Astrocyte of the spinal cord (primary cell): ENCODE data around the gene RPS6KC1.
"Not testable (repeated sequence)": the region's sequence is repeated elsewhere in the genome, so short reads cannot be mapped to it uniquely, and the experiment has no call there.

Experiments
- DNase-seq: peaks from one replicate; pipeline ENCODE4 v3.0.0; 2011; ENCODE audit warnings: low read depth, low spot score
- H3K4me3 ChIP-seq: 2 replicates; pipeline ENCODE4 v1.5.1; 2011; ENCODE audit warnings: low read depth, mild to moderate bottlenecking, low read length, moderate library complexity
- in situ Hi-C: cut with HindIII; loops from 2 replicates; pipeline ENCODE4 v1.10.0; 2017; ENCODE audit warnings: low sequenced_read_pairs
- TF ChIP-seq, protein P1 (sequence below): IDR thresholded peaks from 2 replicates; pipeline ENCODE4 v1.5.1; 2012; ENCODE audit warnings: low read depth, mild to moderate bottlenecking, low read length, inconsistent platforms

RPS6KC1 gene

DNA sequence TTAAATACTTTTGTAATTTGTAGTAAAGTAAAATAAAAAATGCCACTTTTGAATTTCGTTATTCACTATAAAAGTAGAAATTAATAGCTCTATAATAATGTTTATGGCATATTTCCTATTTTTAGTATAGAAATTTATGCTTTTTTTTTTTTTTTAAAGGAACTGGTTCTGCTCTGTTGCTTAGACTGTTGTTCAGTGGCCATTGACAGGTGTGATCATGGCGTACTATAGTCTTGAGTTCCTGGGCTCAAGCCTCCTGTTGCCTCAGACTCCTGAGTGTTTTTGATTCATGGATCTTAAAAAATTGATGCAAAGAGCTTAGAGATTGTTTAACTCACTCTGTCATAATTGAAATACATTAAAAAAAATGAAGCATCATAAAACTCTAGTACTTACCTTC is 53.6 kb downstream of the RPS6KC1 start:
- TF ChIP-seq, protein P1, sequence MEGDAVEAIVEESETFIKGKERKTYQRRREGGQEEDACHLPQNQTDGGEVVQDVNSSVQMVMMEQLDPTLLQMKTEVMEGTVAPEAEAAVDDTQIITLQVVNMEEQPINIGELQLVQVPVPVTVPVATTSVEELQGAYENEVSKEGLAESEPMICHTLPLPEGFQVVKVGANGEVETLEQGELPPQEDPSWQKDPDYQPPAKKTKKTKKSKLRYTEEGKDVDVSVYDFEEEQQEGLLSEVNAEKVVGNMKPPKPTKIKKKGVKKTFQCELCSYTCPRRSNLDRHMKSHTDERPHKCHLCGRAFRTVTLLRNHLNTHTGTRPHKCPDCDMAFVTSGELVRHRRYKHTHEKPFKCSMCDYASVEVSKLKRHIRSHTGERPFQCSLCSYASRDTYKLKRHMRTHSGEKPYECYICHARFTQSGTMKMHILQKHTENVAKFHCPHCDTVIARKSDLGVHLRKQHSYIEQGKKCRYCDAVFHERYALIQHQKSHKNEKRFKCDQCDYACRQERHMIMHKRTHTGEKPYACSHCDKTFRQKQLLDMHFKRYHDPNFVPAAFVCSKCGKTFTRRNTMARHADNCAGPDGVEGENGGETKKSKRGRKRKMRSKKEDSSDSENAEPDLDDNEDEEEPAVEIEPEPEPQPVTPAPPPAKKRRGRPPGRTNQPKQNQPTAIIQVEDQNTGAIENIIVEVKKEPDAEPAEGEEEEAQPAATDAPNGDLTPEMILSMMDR, result no peak

GRCh38 chr1:213106298-213106697 is 55.3 kb downstream of the RPS6KC1 start:
- TF ChIP-seq, protein P1, result no peak
- no peak overlapping the region for H3K4me3 ChIP-seq
- DNase-seq, result no peak
- in situ Hi-C loops, result no loop called here

More for the DNA sequence above, 53.6 kb downstream of the RPS6KC1 start:
- no peak for DNase-seq
- no peak overlapping the region for H3K4me3 ChIP-seq
- in situ Hi-C loops, result no loop called here

GRCh38 chr1:213107613-213108012 is 56.6 kb downstream of the RPS6KC1 start:
- TF ChIP-seq, protein P1, result no peak
- H3K4me3 ChIP-seq, result no peak overlapping the region
- in situ Hi-C loops, result no loop called here
- DNase-seq, result no peak

DNA sequence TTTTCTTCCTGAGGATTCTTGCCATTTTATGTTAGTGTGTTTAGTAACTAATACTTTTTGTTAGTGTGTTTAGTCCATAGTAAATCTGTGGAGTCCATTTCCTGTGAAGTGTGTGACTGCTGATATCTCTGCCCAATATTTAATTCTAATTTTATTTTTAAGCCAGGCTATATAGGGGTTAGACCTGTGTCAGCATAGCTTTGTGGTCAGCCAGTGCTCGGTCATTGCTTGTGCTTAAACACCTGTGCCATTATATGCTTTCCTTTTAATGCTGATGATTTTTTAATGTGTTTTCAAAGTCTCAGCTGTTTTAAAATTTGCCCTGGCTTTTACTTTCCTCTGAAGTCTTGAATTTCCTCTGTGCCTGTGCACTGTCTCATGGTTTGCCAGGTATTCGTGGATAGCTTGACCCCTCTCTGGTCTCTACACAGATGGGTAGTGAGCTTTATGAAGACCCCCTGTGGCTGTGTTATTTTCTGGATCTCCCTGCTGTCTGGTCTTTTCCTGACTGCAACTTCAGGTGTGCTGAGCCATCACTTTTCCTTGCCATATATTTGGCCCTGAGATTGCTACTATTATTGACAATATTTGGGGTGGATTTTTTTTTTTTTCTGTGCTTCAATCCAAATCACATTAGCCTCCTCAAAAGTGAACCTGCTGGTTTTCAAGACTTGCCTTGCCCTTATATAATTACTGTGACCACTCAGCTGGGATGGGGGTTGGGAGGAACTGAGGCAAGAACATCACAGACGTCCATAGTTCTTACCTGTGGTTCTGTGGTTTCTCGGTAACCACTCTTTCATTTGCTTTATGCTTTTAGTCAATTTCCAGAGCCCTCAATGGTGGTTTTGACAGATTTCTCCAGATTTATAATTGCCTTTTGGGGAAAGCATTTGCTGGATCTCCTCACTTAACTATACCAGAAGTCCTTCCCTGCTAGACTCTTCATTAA is 59.6 kb downstream of the RPS6KC1 start:
- in situ Hi-C loops, result no loop called here
- H3K4me3 ChIP-seq, result no peak overlapping the region
- DNase-seq, result no peak
- TF ChIP-seq, protein P1, result no peak

DNA sequence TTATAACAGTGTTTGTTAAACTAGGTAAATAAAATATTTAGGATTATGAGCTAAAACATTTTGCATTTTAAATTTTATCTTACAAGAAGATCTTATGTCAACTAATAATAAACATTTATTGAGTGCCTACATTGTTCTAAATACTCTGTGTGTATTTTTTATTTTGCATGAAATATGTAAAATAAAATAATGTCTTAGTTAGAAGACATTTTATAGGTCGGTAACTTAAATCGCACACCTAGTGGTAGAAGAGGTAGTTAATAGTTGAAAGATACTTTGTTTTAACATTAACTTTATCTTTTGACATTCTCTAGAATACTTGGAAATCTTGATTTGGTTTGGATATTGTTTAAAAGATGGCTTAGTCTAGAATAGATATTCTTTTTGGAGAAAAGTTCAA is 60.5 kb downstream of the RPS6KC1 start:
- no peak for DNase-seq
- TF ChIP-seq, protein P1, result no peak
- H3K4me3 ChIP-seq, result no peak overlapping the region
- in situ Hi-C loops, result no loop called here

- in situ Hi-C loops, H3K4me3 ChIP-seq, DNase-seq: not testable (repeated sequence)
Observed at GRCh38 chr1:213112723-213113122, 61.7 kb downstream of the RPS6KC1 start.

GRCh38 chr1:213117699-213118180 is 66.7 kb downstream of the RPS6KC1 start:
- in situ Hi-C loops, H3K4me3 ChIP-seq, DNase-seq: not testable (repeated sequence)
